Skeletal muscle tissue (tissue), 4 donors: ENCODE data around the gene PDCD1. TPM values are rescaled to one million over a fixed set of nuclear protein-coding genes. Genes with fewer than 3 reads are reported as not detected.
"Not testable (repeated sequence)": the region's sequence is repeated elsewhere in the genome, so short reads cannot be mapped to it uniquely, and the experiment has no call there.

Experiments
- H3K27ac ChIP-seq: one replicate; pipeline ENCODE4 v1.7.0; 2013; ENCODE audit warnings: mild to moderate bottlenecking, low read depth, low read length, inconsistent platforms
- H3K27me3 ChIP-seq, 3 donors: one replicate each; pipeline ENCODE4 v1.7.0; 2013; ENCODE audit warnings: low read length in 3 of 3; ENCODE audit not compliant: control insufficient read depth in 3 of 3, insufficient read depth in 3 of 3
- H3K36me3 ChIP-seq, 3 donors: one replicate each; pipeline ENCODE4 v1.7.0; 2013; ENCODE audit warnings: low read length in 3 of 3; ENCODE audit not compliant: control insufficient read depth in 3 of 3, insufficient read depth in 3 of 3
- H3K4me1 ChIP-seq, 3 donors: one replicate each; pipeline ENCODE4 v1.7.0; 2013; ENCODE audit warnings: low read length in 3 of 3, mild to moderate bottlenecking in 3 of 3; ENCODE audit not compliant: control insufficient read depth in 3 of 3, insufficient read depth in 3 of 3
- H3K4me3 ChIP-seq, 3 donors: one replicate each; pipeline ENCODE4 v1.7.0; 2013; ENCODE audit warnings: low read length in 3 of 3
- H3K9ac ChIP-seq, 3 donors: one replicate each; pipeline ENCODE4 v1.7.0; 2013; ENCODE audit warnings: low read length in 3 of 3, mild to moderate bottlenecking in 3 of 3, moderate library complexity in 2 of 3, low read depth in 1 of 3
- H3K9me3 ChIP-seq, 3 donors: one replicate each; pipeline ENCODE4 v1.7.0; 2013; ENCODE audit warnings: low read length in 3 of 3; ENCODE audit not compliant: control insufficient read depth in 3 of 3
- total RNA-seq: library from RNA; depleted of rRNA; stranded (reverse); fragments of >200 nt; gene quantifications from one replicate; pipeline ENCODE4 v1.2.3, GENCODE V29; 2014
- donor health status: Osteomylitis.

The PDCD1 gene
- total RNA-seq, 1 donor from 2014 or later = not detected

DNA sequence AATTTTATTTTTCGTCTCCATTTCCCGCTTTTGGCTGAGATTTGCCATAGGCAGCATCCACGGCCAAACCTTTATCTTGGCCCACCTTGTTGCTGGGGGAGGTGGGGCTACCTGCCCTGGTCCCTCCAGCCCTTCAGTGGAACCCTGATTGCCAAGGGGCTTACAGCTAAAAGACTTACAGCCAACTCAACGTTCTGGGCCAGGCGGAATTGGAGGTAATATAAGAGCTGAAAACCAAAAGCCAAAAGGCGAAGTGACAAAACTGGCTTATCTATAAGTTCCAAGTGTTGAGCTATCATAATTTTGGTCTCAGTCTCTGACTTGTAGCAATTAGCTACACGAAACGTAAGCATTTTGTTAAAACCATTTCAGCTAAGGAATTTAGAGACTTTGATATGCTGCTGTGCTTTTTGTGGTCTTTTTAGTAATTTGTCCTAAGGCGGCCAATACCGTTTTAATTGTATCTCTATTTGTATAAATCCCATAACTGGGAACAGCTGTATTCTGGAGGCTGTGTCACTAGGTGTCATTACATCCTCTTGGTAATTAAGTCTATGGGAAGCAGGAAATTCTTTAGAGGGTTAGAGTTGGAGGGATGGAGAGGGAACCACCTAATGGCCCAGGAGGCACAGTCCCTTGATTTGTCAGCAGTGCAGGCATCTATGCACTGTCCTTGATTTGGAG is 24.0 kb downstream of the PDCD1 start:
- Histone ChIP-seq H3K36me3 (no peaks in the 10 kb centered on the region), H3K27ac (no peak overlapping the region), H3K27me3 (peaks cover 0 to 5% (median 4%) of the 10 kb centered on the region in 3 donors), H3K4me1 (no peaks in the 10 kb centered on the region), H3K4me3 (no peak overlapping the region), H3K9me3 (no peaks in the 10 kb centered on the region), H3K9ac (no peak overlapping the region)

DNA sequence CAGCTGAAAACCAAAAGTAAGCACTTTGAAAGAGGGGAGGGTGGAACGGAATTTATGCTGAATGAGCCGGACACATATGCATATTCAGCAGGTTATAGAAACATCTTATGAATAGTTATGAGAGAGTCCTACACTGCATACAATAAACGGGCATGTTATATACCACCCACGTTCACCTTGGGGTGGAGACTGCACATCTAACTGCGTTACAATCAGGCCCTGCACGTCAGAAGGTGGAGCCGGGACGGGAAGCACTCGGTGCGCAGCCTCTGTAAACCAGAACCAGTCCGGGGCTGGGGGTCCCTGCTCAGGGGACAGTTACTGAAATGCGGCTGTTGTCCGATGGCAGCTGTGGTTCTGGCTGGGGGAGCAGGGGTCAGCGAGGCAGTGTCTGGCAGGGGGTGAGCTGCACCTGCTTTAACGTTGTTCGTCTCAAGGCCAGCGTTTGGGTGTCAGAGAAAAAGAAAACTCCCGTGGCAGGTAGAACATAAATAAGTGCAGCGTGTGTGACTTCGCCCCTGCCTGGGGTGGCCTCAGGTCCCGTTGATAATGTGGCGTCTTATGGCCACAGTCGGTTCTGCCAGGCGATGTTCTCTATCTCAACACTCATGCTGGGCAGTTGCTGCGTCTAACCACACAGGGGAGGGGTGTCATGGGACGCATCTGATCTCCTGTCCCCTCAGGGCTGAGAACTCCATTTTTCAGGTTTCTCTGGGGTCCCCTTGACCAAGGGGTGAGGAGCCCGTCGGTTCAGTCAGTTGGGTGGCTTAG is 24.8 kb downstream of the PDCD1 start:
- H3K4me1 ChIP-seq, H3K9me3 ChIP-seq, H3K4me3 ChIP-seq, H3K27ac ChIP-seq, H3K27me3 ChIP-seq, H3K9ac ChIP-seq, H3K36me3 ChIP-seq: not testable (repeated sequence)

DNA sequence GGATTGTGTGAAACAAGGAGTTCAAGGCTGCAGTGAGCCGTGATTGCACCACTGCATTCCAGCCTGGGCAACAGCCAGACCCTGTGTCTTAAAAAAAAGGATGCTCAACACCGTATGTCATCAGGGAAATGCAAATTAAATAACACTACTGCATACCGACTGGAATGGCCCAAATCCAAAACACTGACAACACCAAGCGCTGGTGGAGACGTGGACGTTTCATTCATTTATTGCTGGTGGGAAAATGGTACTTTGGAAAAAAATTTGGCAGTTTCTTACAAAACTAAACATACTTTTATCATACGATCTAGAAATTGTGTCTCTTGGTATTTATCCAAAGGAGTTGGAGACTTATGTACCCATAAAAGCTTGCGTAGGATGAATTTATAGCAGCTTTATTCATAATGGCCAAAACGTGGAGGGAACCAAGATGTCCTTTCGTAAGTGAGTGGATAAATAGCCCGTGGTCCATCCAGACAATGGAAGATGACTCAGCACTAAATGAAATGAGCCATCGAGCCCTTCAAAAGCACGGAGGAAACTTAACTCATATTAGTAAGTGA is 25.5 kb downstream of the PDCD1 start:
- H3K27me3 ChIP-seq = peaks cover 0 to 5% (median 4%) of the 10 kb centered on the region in 3 donors
- H3K4me3 ChIP-seq = no peak overlapping the region
- no peaks in the 10 kb centered on the region for H3K36me3 ChIP-seq
- no peaks in the 10 kb centered on the region for H3K9me3 ChIP-seq
- no peak overlapping the region for H3K9ac ChIP-seq
- H3K27ac ChIP-seq = no peak overlapping the region
- H3K4me1 ChIP-seq = no peaks in the 10 kb centered on the region

DNA sequence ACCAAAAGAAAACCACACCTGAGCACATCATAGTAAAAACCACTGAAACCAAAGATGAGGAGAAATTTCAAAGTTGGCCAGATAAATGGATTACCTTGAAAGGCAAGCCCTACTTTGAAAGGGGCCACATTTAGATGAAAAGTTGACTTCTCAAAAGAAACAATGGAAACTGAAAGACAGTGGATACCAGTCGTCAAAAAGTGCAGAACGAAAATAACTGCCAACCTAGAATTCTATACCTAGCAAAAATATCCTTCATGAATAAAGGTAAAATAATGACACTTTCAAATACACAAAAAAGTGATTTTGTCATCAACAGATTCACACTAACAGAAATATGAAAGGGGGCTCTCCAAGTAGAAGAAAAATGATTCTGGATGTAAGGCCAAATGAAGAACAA is 31.3 kb downstream of the PDCD1 start:
- peaks cover 0 to 3% (median 0%) of the 10 kb centered on the region in 3 donors for H3K27me3 ChIP-seq
- H3K27ac ChIP-seq = no peak overlapping the region
- no peak overlapping the region for H3K9ac ChIP-seq
- no peaks in the 10 kb centered on the region for H3K4me1 ChIP-seq
- H3K9me3 ChIP-seq = peaks cover 0 to 5% (median 4%) of the 10 kb centered on the region in 3 donors
- no peak overlapping the region for H3K4me3 ChIP-seq
- no peaks in the 10 kb centered on the region for H3K36me3 ChIP-seq

DNA sequence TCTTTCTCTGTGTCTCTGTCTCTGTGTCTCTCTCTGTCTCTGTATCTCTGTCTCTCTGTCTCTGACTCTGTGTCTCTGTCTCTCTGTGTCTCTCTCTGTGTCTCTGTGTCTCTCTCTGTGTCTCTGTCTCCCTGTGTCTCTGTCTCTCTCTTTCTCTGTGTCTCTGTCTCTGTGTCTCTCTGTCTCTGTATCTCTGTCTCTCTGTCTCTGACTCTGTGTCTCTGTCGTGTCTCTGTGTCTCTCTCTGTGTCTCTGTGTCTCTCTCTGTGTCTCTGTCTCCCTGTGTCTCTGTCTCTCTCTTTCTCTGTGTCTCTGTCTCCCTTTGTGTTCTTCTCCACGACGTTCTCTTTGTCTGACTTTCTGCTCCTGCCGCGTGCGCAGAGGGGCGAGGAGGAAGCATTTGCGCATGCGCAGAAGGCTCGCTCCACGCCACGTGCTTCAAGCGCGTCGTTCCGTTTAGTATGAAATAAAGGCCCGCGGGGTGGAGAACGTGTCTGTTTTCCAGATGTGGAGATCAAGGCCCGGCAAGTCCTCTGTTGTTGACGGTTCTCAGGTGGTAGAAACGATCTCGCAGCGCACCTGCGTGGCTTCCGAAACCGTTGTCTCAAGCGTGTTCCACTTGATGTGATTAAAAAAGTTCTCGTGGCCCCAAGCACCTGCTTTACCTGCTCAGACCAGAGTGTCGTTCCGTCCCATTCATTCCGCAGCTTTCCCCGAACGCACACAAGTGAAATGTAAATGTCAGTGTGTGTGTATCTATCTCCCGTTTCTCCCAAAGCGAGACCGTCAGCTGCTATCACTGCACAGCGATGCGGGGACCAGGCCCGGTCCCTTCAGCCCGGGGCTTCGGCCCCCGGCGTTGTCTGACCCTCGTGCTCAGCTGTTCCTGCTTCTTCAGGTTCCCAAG is 34.9 kb downstream of the PDCD1 start:
- H3K36me3 ChIP-seq, H3K4me3 ChIP-seq, H3K27ac ChIP-seq, H3K9ac ChIP-seq, H3K9me3 ChIP-seq, H3K4me1 ChIP-seq: not testable (repeated sequence)
- H3K27me3 ChIP-seq = peaks cover 0 to 12% (median 3%) of the 10 kb centered on the region in 3 donors

DNA sequence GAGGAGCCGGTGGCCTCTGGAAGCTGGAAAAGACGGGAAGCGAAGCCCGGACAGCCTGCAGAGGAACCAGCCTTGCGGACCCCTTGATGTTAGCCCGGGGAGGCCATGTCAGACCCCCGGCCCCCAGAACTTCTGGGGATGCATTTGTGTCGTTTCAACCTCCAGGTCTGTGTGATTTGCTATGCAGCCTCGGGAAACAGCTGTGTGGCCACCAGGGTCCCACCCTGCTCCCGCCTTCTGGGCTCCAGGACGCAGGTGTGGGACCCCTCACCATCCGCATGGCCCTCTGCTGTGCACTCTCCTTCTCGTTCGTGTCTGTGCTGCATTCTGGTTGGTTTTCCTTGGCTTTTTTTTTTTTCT is 36.5 kb downstream of the PDCD1 start:
- Histone ChIP-seq H3K36me3 (no peaks in the 10 kb centered on the region), H3K27me3 (peaks cover 0 to 13% (median 3%) of the 10 kb centered on the region in 3 donors), H3K4me3 (no peak overlapping the region), H3K9ac (no peak overlapping the region), H3K9me3 (peaks cover 0 to 5% (median 4%) of the 10 kb centered on the region in 3 donors), H3K4me1 (peaks cover 0 to 2% (median 0%) of the 10 kb centered on the region in 3 donors), H3K27ac (no peak overlapping the region)

DNA sequence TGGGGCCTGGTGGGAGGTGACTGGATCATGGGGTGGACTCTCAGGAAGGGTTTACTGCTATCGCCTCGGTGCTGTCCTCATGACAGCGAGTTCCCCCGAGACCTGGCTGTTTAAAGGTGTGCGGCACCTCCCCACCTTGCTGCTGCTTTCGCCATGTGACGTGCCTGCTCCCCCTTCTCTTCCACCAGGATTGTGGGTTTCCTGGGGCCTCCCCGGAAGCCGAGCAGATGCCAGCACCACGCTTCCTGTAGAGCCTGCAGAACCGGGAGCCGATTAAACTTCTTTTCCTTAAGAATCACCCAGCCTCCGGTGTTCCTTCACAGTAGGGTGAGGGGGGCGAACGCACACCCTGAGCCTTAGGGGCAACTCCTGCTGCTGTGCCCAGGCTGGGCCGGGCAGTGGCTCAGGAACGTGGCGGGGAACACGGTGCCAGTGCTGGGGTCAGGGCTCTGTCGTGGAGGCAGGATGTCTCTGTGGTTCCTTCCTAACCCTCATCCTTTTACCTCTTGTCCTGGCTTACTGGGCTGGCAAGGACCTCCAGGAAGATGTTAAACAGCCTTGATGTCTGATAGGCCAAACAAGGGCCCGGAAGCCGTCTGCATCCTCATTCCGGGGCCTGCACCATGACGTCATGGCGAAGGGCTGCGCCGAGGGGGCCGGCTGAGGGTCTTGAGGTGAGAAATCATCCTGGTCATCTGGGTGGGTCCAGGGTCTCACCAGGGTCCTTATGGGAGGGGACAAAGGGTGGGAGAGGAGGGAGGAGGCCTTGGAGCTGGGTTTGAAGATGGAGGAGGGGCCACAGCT is 37.0 kb downstream of the PDCD1 start:
- Histone ChIP-seq H3K4me3 (no peak overlapping the region), H3K9me3 (no peaks in the 10 kb centered on the region), H3K36me3 (no peaks in the 10 kb centered on the region), H3K27me3 (peaks cover 0 to 13% (median 3%) of the 10 kb centered on the region in 3 donors), H3K9ac (no peak overlapping the region), H3K4me1 (peaks cover 0 to 2% (median 0%) of the 10 kb centered on the region in 3 donors), H3K27ac (no peak overlapping the region)

DNA sequence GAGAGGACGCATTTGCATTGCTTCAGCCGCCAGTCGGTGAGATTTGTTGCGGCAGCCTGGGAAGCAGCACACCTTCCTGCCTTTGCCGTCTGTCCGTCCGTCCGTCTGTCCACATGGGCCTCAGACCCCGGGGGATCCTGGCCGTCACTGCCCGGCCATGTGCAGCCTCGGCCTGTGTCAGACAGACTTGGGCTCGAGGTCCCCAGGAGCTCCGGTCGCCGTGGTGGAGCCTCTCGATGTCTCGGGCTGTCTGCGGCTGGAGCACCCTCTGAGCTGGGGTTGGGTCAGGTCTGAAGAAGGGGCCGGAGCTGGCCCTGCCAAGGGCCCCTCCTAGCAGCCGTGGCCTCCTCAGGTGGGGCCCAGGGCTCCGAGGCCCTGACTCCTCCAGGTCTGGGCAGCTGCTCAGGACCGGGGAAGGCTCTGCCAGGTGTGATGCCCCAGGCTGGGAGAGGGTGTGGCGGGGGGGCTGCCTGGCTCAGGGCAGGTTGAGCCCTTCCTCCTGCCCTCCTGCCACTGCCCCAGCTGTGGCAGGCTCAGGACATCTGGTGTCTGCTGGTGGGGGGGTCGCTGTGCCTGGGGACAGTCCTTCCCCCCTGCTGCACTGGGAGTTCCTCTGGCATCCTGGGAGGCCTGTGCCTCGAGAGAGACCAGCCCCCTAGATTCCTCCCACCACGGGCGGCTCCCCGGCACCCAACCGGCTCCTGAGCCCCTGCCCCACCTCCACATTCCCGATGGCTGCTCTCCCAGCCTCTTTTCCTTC is 37.9 kb downstream of the PDCD1 start:
- H3K4me1 ChIP-seq = peaks cover 0 to 2% (median 0%) of the 10 kb centered on the region in 3 donors
- no peaks in the 10 kb centered on the region for H3K9me3 ChIP-seq
- H3K36me3 ChIP-seq = no peaks in the 10 kb centered on the region
- H3K27me3 ChIP-seq = peaks cover 0 to 13% (median 3%) of the 10 kb centered on the region in 3 donors
- H3K27ac ChIP-seq = no peak overlapping the region
- H3K9ac ChIP-seq = no peak overlapping the region
- H3K4me3 ChIP-seq = no peak overlapping the region
